H1 (cell line): ENCODE data around the gene ARL14EPL. TPM values are rescaled to one million over a fixed set of nuclear protein-coding genes. Genes with fewer than 3 reads are reported as not detected.

Source experiments
- CTCF ChIA-PET: fragments of 300-600 bp; sonication (Branson Sonifier 250); formaldehyde crosslinking; loops from one replicate; lab custom pipeline; 2021; ENCODE audit not compliant: partially characterized antibody; lab: Charles Lee
- POLR2A ChIA-PET: fragments of 300-600 bp; sonication (Branson Sonifier 250); formaldehyde crosslinking; loops from one replicate; lab custom pipeline; 2021; ENCODE audit warnings: inconsistent platforms; ENCODE audit not compliant: partially characterized antibody; lab: Charles Lee
- DNase-seq, 2 experiments: peaks; one replicate each; pipeline versions ENCODE4 v3.0.0 to v3.0.0-alpha.2; 2010 to 2022; ENCODE audit warnings: low spot score in 2 of 2, low read depth in 1 of 2, mixed read lengths in 1 of 2
- FAIRE-seq: peaks from 2 replicates; lab custom pipeline; 2011; peaks lifted over from hg19 to GRCh38; lab: Jason Lieb, UNC
- H2AFZ ChIP-seq: 2 replicates; pipeline ENCODE4 v1.8.1; 2012; ENCODE audit warnings: low read length, inconsistent platforms
- H2AK5ac ChIP-seq: 2 replicates; pipeline ENCODE4 v1.6.1; 2013; ENCODE audit warnings: low read depth, low read length
- H2BK120ac ChIP-seq: replicated peaks from 2 replicates; pipeline ENCODE3; 2013; ENCODE audit warnings: low read depth, low read length, inconsistent platforms
- H2BK12ac ChIP-seq: 2 replicates; pipeline ENCODE4 v1.6.1; 2013; ENCODE audit warnings: low read depth, low read length
- H2BK15ac ChIP-seq: 2 replicates; pipeline ENCODE4 v1.6.1; 2013; ENCODE audit warnings: low read length
- H2BK20ac ChIP-seq: 2 replicates; pipeline ENCODE4 v1.6.1; 2013; ENCODE audit warnings: low read length
- H2BK5ac ChIP-seq: 2 replicates; pipeline ENCODE4 v1.6.1; 2013; ENCODE audit warnings: low read depth, low read length
- H3K14ac ChIP-seq: 2 replicates; pipeline ENCODE4 v1.6.1; 2013; ENCODE audit warnings: inconsistent platforms; ENCODE audit not compliant: insufficient read length
- H3K18ac ChIP-seq: 2 replicates; pipeline ENCODE4 v1.6.1; 2013; ENCODE audit warnings: low read length; ENCODE audit errors: extremely low read depth
- H3K23ac ChIP-seq: 2 replicates; pipeline ENCODE4 v1.6.1; 2013; ENCODE audit warnings: inconsistent platforms; ENCODE audit not compliant: insufficient read length
- H3K23me2 ChIP-seq: 2 replicates; pipeline ENCODE4 v1.6.1; 2013; ENCODE audit warnings: low read depth, low read length
- H3K27ac ChIP-seq: 2 replicates; pipeline ENCODE4 v1.6.1; 2011; ENCODE audit warnings: low read depth, low read length, inconsistent platforms
- H3K27me3 ChIP-seq, 4 experiments: replicated peaks in 1 of 4; 1 replicate in 1 of 4; 2 replicates in 3 of 4; pipeline versions ENCODE4 v1.6.1 to v1.8.1; 2011 to 2013; ENCODE audit warnings: low read length in 3 of 4, mild to moderate bottlenecking in 3 of 4, inconsistent platforms in 2 of 4, mixed read lengths in 2 of 4, moderate library complexity in 1 of 4; ENCODE audit not compliant: control insufficient read depth in 3 of 4, insufficient read depth in 3 of 4; ENCODE audit errors: extremely low read depth in 1 of 4
- H3K36me3 ChIP-seq, 4 experiments: 2 replicates each; pipeline versions ENCODE4 v1.6.1 to v1.8.1; 2011 to 2013; ENCODE audit warnings: mild to moderate bottlenecking in 4 of 4, low read length in 3 of 4, moderate library complexity in 2 of 4, control low read depth in 1 of 4, inconsistent platforms in 1 of 4; ENCODE audit not compliant: insufficient read depth in 4 of 4, control insufficient read depth in 2 of 4
- H3K4ac ChIP-seq: replicated peaks from 2 replicates; pipeline ENCODE3; 2013; ENCODE audit warnings: low read length, low read depth, mixed read lengths, inconsistent platforms; ENCODE audit not compliant: insufficient read length
- H3K4me1 ChIP-seq, 4 experiments: replicated peaks in 1 of 4; 1 replicate in 1 of 4; 2 replicates in 3 of 4; pipeline versions ENCODE4 v1.6.1 to v1.8.1; 2011 to 2013; ENCODE audit warnings: low read length in 3 of 4, inconsistent platforms in 2 of 4, mixed read lengths in 1 of 4; ENCODE audit not compliant: insufficient read depth in 4 of 4, control insufficient read depth in 3 of 4
- H3K4me2 ChIP-seq, 2 experiments: 2 replicates each; pipeline versions ENCODE4 v1.6.1 to v1.8.1; 2011 to 2013; ENCODE audit warnings: low read depth in 2 of 2, low read length in 2 of 2, control low read depth in 1 of 2, inconsistent platforms in 1 of 2, mild to moderate bottlenecking in 1 of 2; ENCODE audit not compliant: insufficient read depth in 1 of 2
- H3K4me3 ChIP-seq, 4 experiments: fragments of 200-600, 300-600 bp in 1 of 4; sonication (generic), shearing (Covaris generic), sonication (Bioruptor Twin) in 1 of 4; 2 replicates each; pipeline versions ENCODE4 v1.5.1 to v1.8.1; 2011 to 2016; ENCODE audit warnings: low read length in 4 of 4, low read depth in 3 of 4, control low read depth in 2 of 4, inconsistent platforms in 2 of 4, mild to moderate bottlenecking in 2 of 4, mixed read lengths in 1 of 4, moderate library complexity in 1 of 4; ENCODE audit not compliant: insufficient read depth in 2 of 4; ENCODE audit errors: extremely low read depth in 1 of 4
- H3K56ac ChIP-seq: replicated peaks from 2 replicates; pipeline ENCODE3; 2013; ENCODE audit warnings: low read depth, mild to moderate bottlenecking, mixed read lengths, low read length, inconsistent platforms; ENCODE audit not compliant: insufficient read length
- H3K79me1 ChIP-seq: 2 replicates; pipeline ENCODE4 v1.6.1; 2013; ENCODE audit warnings: low read depth, low read length, control low read depth
- H3K79me2 ChIP-seq, 2 experiments: 2 replicates each; pipeline versions ENCODE4 v1.6.1 to v1.8.1; 2012 to 2013; ENCODE audit warnings: low read length in 2 of 2, mild to moderate bottlenecking in 2 of 2, inconsistent platforms in 1 of 2; ENCODE audit not compliant: insufficient read depth in 2 of 2, control insufficient read depth in 1 of 2
- H3K9ac ChIP-seq, 4 experiments: replicated peaks in 1 of 4; 1 replicate in 1 of 4; 2 replicates in 3 of 4; pipeline versions ENCODE4 v1.6.1 to v1.8.1; 2011 to 2013; ENCODE audit warnings: low read depth in 3 of 4, low read length in 3 of 4, control low read depth in 2 of 4, mild to moderate bottlenecking in 2 of 4, moderate library complexity in 2 of 4, inconsistent platforms in 1 of 4; ENCODE audit errors: extremely low read depth in 1 of 4
- H3K9me3 ChIP-seq, 2 experiments: 2 replicates each; pipeline versions ENCODE4 v1.6.1 to v1.8.1; 2012 to 2013; ENCODE audit warnings: mild to moderate bottlenecking in 2 of 2, moderate library complexity in 2 of 2, control low read depth in 1 of 2, inconsistent platforms in 1 of 2, low read depth in 1 of 2, low read length in 1 of 2, mixed read lengths in 1 of 2; ENCODE audit not compliant: insufficient read depth in 2 of 2
- H4K20me1 ChIP-seq, 2 experiments: replicated peaks in 1 of 2; 2 replicates each; pipeline versions ENCODE3 to v1.8.1; 2011 to 2013; ENCODE audit warnings: inconsistent platforms in 2 of 2, low read length in 2 of 2, mild to moderate bottlenecking in 1 of 2; ENCODE audit not compliant: insufficient read depth in 2 of 2, control insufficient read depth in 1 of 2
- H4K5ac ChIP-seq: 2 replicates; pipeline ENCODE4 v1.6.1; 2013; ENCODE audit warnings: low read length, low read depth, mixed read lengths, inconsistent platforms; ENCODE audit not compliant: insufficient read length
- H4K8ac ChIP-seq: 2 replicates; pipeline ENCODE4 v1.8.0; 2013; ENCODE audit warnings: mild to moderate bottlenecking, moderate library complexity, low read length, inconsistent platforms; ENCODE audit not compliant: insufficient read depth; ENCODE audit errors: extremely low read depth
- H4K91ac ChIP-seq: replicated peaks from 2 replicates; pipeline ENCODE3; 2013; ENCODE audit warnings: low read length, mixed read lengths, inconsistent platforms; ENCODE audit not compliant: insufficient read length
- ASH2L ChIP-seq: fragments of 200-600, 300-600 bp; sonication (generic); IDR thresholded peaks from one replicate; pipeline ENCODE4 v1.7.1; 2017; ENCODE audit warnings: low read length
- CBX5 ChIP-seq: fragments of 300-800, 300-1000 bp; sonication (generic); IDR thresholded peaks from 2 replicates; pipeline ENCODE4 v1.7.1; 2016; ENCODE audit warnings: antibody characterized with exemption, low read length, low read depth
- CBX8 ChIP-seq: fragments of 300-800, 300-1000 bp; sonication (generic); IDR thresholded peaks from 2 replicates; pipeline ENCODE4 v1.7.1; 2016; ENCODE audit warnings: low read depth, low read length, borderline replicate concordance
- CEBPB ChIP-seq: IDR thresholded peaks from 2 replicates; pipeline ENCODE4 v1.6.1; 2012; ENCODE audit warnings: low read depth, low read length
- CHD2 ChIP-seq: IDR thresholded peaks from 2 replicates; pipeline ENCODE4 v1.6.1; 2012; ENCODE audit warnings: low read length, improper control_type of control experiment
- GABPA ChIP-seq: IDR thresholded peaks from 2 replicates; pipeline ENCODE4 v1.6.1; 2011; ENCODE audit warnings: mild to moderate bottlenecking, low read length, moderate library complexity, borderline replicate concordance; ENCODE audit not compliant: insufficient read depth
- JUN ChIP-seq: IDR thresholded peaks from 2 replicates; pipeline ENCODE4 v1.6.1; 2011; ENCODE audit warnings: low read depth, mild to moderate bottlenecking, improper control_type of control experiment, low read length
- MAFK ChIP-seq: IDR thresholded peaks from 2 replicates; pipeline ENCODE4 v1.6.1; 2012; ENCODE audit warnings: low read depth, mild to moderate bottlenecking, improper control_type of control experiment, low read length
- MAX ChIP-seq: IDR thresholded peaks from 2 replicates; pipeline ENCODE4 v1.6.1; 2012; ENCODE audit warnings: inconsistent platforms
- SIRT6 ChIP-seq: IDR thresholded peaks from one replicate; pipeline ENCODE4 v1.7.1; 2012; ENCODE audit warnings: low read length, inconsistent platforms
- SUZ12 ChIP-seq: fragments of 200-600 bp; sonication (generic); IDR thresholded peaks from 2 replicates; pipeline ENCODE4 v1.6.1; 2012; ENCODE audit warnings: mild to moderate bottlenecking, inconsistent platforms, low read length, moderate library complexity, mixed read lengths
- TCF12 ChIP-seq: IDR thresholded peaks from 2 replicates; pipeline ENCODE4 v1.6.1; 2011; ENCODE audit warnings: low read depth, mild to moderate bottlenecking, low read length
- WGBS, 2 experiments: shearing (Covaris generic) in 1 of 2; methylation state at CpG; one replicate each; pipeline versions ENCODE4 v1.1.6 to v1.1.7; 2013 to 2015; ENCODE audit warnings: low lambda C conversion rate in 2 of 2, mixed read lengths in 2 of 2, inconsistent platforms in 1 of 2, low coverage in 1 of 2, missing lambda C conversion rate in 1 of 2; ENCODE audit not compliant: insufficient replicate concordance in 2 of 2, insufficient coverage in 1 of 2, insufficient read length in 1 of 2; ENCODE audit errors: extremely low coverage in 1 of 2, missing lambda C conversion rate in 1 of 2; 5-methylcytosine and 5-hydroxymethylcytosine counted together
- polyA plus RNA-seq, 7 experiments: library from polyadenylated mRNA; depleted of rRNA in 3 of 7; stranded (reverse) in 5 of 7; unstranded in 2 of 7; fragments of >200 nt in 5 of 7; fragments of 200-250 nt in 2 of 7; gene quantifications; 1 replicate in 5 of 7; 2 replicates in 1 of 7; 4 replicates in 1 of 7; pipeline versions ENCODE4 v1.2.1 to v1.2.3, GENCODE V29; 2011 to 2013; ENCODE audit warnings: missing spikeins in 2 of 7, mixed read lengths in 2 of 7
- total RNA-seq: library from RNA; stranded (reverse); fragmentation: NEBNext Ultra II Directional; extraction: Animal tissue kit (Norgen Biotek cat#: 25700); gene quantifications from 2 replicates; pipeline ENCODE4 v1.2.1, GENCODE V29; 2021

ARL14EPL gene
- total and polyA plus RNA-seq, 2 of the 8 experiments (the other 6 are each of a cell fraction or from before 2014, with no cell fraction given) = not detected

DNA sequence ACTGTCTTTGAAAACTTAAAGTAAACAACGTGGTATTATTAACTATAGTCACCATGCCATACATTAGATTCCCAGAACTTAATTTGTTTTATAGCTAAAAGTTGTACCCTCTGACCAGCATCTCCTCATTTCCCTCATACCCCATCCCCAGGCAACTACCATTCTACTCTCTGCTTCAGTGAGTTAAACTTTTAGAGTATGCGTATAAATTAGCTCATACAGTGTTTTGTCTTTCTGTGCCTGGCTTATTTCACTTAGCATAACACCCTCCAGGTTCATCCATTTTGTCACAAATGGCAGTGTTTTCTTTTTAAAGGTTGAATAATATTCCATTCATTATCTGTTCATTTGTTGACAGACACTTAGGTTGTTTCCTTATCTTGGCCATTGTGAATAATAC lies 66.7 kb downstream of the ARL14EPL start:
- Histone ChIP-seq H4K20me1 (no peaks in the 10 kb centered on the region), H3K9ac (no peak overlapping the region), H3K4me2 (no peak overlapping the region), H3K4me1 (no peaks in the 10 kb centered on the region), H3K9me3 (no peaks in the 10 kb centered on the region), H4K91ac (no peak overlapping the region), H4K8ac (no peak overlapping the region), H3K4me3 (no peak overlapping the region), H3K4ac (no peak overlapping the region), H2BK20ac (no peak overlapping the region), H3K14ac (no peak overlapping the region), H3K23me2 (no peaks in the 10 kb centered on the region), H2AFZ (no peak overlapping the region), H3K79me2 (no peaks in the 10 kb centered on the region), H3K23ac (no peak overlapping the region), H2AK5ac (no peak overlapping the region), H3K79me1 (no peaks in the 10 kb centered on the region), H3K18ac (no peak overlapping the region), H3K36me3 (peaks cover 0 to 17% (median 4%) of the 10 kb centered on the region in 4 experiments; a peak in 4 of 8 replicates), H4K5ac (no peak overlapping the region), H2BK120ac (no peak overlapping the region), H3K27me3 (no peaks in the 10 kb centered on the region), H2BK12ac (no peak overlapping the region), H3K56ac (no peak overlapping the region), H2BK5ac (no peak overlapping the region), H3K27ac (no peak overlapping the region), H2BK15ac (no peak overlapping the region)
- TF ChIP-seq MAX = no peak
- TF ChIP-seq CHD2 = no peak
- no peak for TF ChIP-seq CBX5
- no peak for TF ChIP-seq SIRT6
- no peak for TF ChIP-seq CBX8
- no peak for TF ChIP-seq CEBPB
- TF ChIP-seq ASH2L = no peak
- TF ChIP-seq GABPA = no peak
- TF ChIP-seq SUZ12 = no peak
- no peak for TF ChIP-seq TCF12
- TF ChIP-seq MAFK = no peak
- TF ChIP-seq JUN = no peak
- DNase-seq (no peak), FAIRE-seq (no peak)
- WGBS, 2 experiments = 75% methylated on average over 2 of the region's 2 CpGs; no CpG with 5 or more reads in 1 of the 2 experiments
- ChIA-PET CTCF (interaction anchor here (1.1 kb wide), 1 partner anchor 10 kb away, joined by 3 read pairs; no protein-coding TSS in a partner anchor), POLR2A (no interaction called here)
